ENCODE data around the gene MSANTD1.

DNA sequence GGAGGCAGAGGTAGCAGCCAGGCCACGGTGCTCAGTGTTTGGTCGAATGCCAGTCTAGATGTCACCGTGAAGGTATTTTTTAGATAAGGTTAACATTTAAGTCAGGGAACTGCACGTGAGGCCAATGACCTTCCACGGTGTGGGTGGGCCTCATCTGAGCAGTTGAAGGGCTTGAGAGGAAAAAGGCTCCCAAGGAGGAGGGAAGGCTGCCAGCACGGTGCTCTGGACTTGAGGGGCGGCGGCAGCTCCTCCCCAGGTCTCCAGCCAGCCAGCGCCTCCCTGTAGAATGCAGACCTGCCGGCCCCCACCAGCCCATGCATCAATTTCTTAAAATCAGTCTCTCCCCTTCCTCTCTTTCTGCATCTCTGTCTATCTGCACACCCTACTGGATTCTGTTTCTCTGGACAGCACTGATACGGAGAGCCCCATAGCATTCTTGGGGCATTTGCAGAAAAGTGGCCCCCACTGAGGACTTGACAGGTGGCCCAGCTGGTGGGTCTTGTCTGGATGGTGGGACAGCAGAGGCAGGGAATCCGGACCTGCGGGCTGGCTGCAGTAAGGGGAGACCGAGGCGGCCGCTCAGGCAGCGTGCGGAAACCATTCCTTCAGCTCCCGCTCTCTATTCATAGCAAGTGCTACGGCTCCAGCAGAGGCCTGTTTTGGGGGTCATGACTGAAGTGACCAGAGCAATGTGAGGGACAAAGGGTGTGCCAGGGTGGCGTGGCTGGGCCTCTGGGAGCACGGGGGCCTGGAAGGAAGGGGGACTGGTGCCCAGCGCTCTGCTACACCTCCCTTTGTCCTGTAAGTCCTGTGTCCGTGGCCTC lies 36.0 kb downstream of the MSANTD1 start:
- TF ChIP-seq, protein P1, sequence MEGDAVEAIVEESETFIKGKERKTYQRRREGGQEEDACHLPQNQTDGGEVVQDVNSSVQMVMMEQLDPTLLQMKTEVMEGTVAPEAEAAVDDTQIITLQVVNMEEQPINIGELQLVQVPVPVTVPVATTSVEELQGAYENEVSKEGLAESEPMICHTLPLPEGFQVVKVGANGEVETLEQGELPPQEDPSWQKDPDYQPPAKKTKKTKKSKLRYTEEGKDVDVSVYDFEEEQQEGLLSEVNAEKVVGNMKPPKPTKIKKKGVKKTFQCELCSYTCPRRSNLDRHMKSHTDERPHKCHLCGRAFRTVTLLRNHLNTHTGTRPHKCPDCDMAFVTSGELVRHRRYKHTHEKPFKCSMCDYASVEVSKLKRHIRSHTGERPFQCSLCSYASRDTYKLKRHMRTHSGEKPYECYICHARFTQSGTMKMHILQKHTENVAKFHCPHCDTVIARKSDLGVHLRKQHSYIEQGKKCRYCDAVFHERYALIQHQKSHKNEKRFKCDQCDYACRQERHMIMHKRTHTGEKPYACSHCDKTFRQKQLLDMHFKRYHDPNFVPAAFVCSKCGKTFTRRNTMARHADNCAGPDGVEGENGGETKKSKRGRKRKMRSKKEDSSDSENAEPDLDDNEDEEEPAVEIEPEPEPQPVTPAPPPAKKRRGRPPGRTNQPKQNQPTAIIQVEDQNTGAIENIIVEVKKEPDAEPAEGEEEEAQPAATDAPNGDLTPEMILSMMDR (IDR thresholded peaks at IDR 0.05), result no peak
- TF ChIP-seq POLR2A (IDR thresholded peaks at IDR 0.05) (no peak), POLR2AphosphoS5 (IDR thresholded peaks at IDR 0.05) (no peak)
